HG03175 (cell line): Measurements from ENCODE around the gene CFB.
"Not testable (repeated sequence)": the region's sequence is repeated elsewhere in the genome, so short reads cannot be mapped to it uniquely, and the experiment has no call there.

Experiments used
- ATAC-seq: cut with Tn5 transposase; IDR thresholded peaks from one replicate; pipeline ENCODE4 v1.9.1; 2021; ENCODE audit warnings: mild to moderate bottlenecking, moderate library complexity; ENCODE audit not compliant: unreplicated experiment

The CFB gene

GRCh38 chr6:31911826-31912585 is 33.9 kb upstream of the CFB start:
- no peak for ATAC-seq

GRCh38 chr6:31915351-31915750 is 30.5 kb upstream of the CFB start:
- no peak for ATAC-seq

GRCh38 chr6:31915756-31916155 is 30.1 kb upstream of the CFB start:
- ATAC-seq, result no peak

- no peak for ATAC-seq
Observed at GRCh38 chr6:31918069-31918720, 27.7 kb upstream of the CFB start.

GRCh38 chr6:31919624-31920303 is 26.1 kb upstream of the CFB start:
- no peak for ATAC-seq

GRCh38 chr6:31920811-31921210 is 25.1 kb upstream of the CFB start:
- no peak for ATAC-seq

- no peak for ATAC-seq
Observed at GRCh38 chr6:31922942-31923341, 23.0 kb upstream of the CFB start.

- no peak for ATAC-seq
Observed at GRCh38 chr6:31927242-31927862, 18.5 kb upstream of the CFB start, which contains the start of gene C2. Gene C2 (plus strand): TSS chr6:31927717. CDS start chr6:31927753, 36 bp downstream.

GRCh38 chr6:31927863-31928671 is 17.8 kb upstream of the CFB start:
- no peak for ATAC-seq

GRCh38 chr6:31928672-31928939 is 17.3 kb upstream of the CFB start:
- ATAC-seq, result no peak

- no peak for ATAC-seq
Observed at GRCh38 chr6:31930962-31931361, 14.9 kb upstream of the CFB start.

GRCh38 chr6:31932137-31932536 is 13.8 kb upstream of the CFB start:
- ATAC-seq, result not testable (repeated sequence)

- no peak for ATAC-seq
Observed at GRCh38 chr6:31933537-31933936, 12.4 kb upstream of the CFB start.

GRCh38 chr6:31935021-31935420 is 10.9 kb upstream of the CFB start:
- ATAC-seq, result no peak

- ATAC-seq, result no peak
Observed at GRCh38 chr6:31935823-31936222, 10.1 kb upstream of the CFB start.

GRCh38 chr6:31940256-31940664 is 5.6 kb upstream of the CFB start:
- no peak for ATAC-seq

GRCh38 chr6:31943742-31944141 is 2.2 kb upstream of the CFB start:
- ATAC-seq, result no peak

- no peak for ATAC-seq
Observed at GRCh38 chr6:31945154-31945506, 765 bp upstream of the CFB start.

GRCh38 chr6:31946370-31946885 is 533 bp downstream of the CFB start:
- ATAC-seq, result no peak

GRCh38 chr6:31947070-31947675 is 1.3 kb downstream of the CFB start:
- no peak for ATAC-seq
